HCT116 (cell line): ENCODE data around the gene SCCPDH. TPM values are rescaled to one million over a fixed set of nuclear protein-coding genes. Genes with fewer than 3 reads are reported as not detected.

ENCODE experiments used
- ATAC-seq: fragments of 200-7000 bp; cut with Tn5 transposase; 2 replicates; pipeline ENCODE4 v1.9.1; 2020; ENCODE audit warnings: mild to moderate bottlenecking, moderate library complexity
- BruUV-seq: library from RNA; stranded (reverse); fragments of 400-500 nt; replicated peaks from 2 replicates; lab custom pipeline; 2021; lab: Mats Ljungman, UMichigan
- CTCF ChIA-PET: fragments of 300-600 bp; sonication (Branson Sonifier 250); formaldehyde crosslinking; loops from one replicate; lab custom pipeline; 2021; ENCODE audit warnings: antibody characterized with exemption; lab: Charles Lee
- POLR2A ChIA-PET: fragments of 300-600, 350-600 bp; sonication (Branson Sonifier 250); formaldehyde crosslinking; loops from one replicate; lab custom pipeline; 2021; ENCODE audit warnings: antibody characterized with exemption; lab: Charles Lee
- RAD21 ChIA-PET, 2 experiments: fragments of 300-600 bp; sonication (Branson Sonifier 250); formaldehyde crosslinking; loops; one replicate each; lab custom pipeline; 2023; ENCODE audit warnings: low total read pairs in 2 of 2; ENCODE audit not compliant: uncharacterized antibody in 2 of 2, unreplicated experiment in 2 of 2, low non-redundant PET in 1 of 2; lab: Charles Lee
- DNase-seq: peaks from one replicate; pipeline ENCODE4 v3.0.0-alpha.2; 2010; ENCODE audit warnings: low read depth, low spot score
- H2AFZ ChIP-seq: fragments of 200-600 bp; shearing (Covaris generic), sonication (generic); 2 replicates; pipeline ENCODE4 v1.6.1; 2017; ENCODE audit warnings: low read depth, mixed run types, mixed read lengths, antibody characterized with exemption, low read length; ENCODE audit not compliant: poor library complexity, severe bottlenecking
- H3K27ac ChIP-seq: 2 replicates; pipeline ENCODE4 v1.5.1; 2012; ENCODE audit warnings: low read depth, low read length
- H3K27me3 ChIP-seq: fragments of 200-600 bp; sonication (generic); 2 replicates; pipeline ENCODE4 v1.6.1; 2016; ENCODE audit warnings: mixed run types, low read length, mixed read lengths; ENCODE audit not compliant: insufficient read depth
- H3K36me3 ChIP-seq, 2 experiments: fragments of 200-500 bp in 1 of 2; fragments of 200-600 bp in 1 of 2; sonication (Bioruptor generic) in 1 of 2; sonication (generic) in 1 of 2; 2 replicates each; pipeline versions ENCODE4 v1.5.1 to v1.6.1; 2014 to 2016; ENCODE audit warnings: low read length in 2 of 2, inconsistent platforms in 1 of 2, mixed read lengths in 1 of 2, mixed run types in 1 of 2; ENCODE audit not compliant: insufficient read depth in 2 of 2, control insufficient read depth in 1 of 2
- H3K4me1 ChIP-seq, 2 experiments: fragments of 200-600 bp in 1 of 2; sonication (generic) in 1 of 2; 2 replicates each; pipeline versions ENCODE4 v1.5.1 to v1.6.1; 2012 to 2017; ENCODE audit warnings: low read length in 2 of 2, inconsistent platforms in 1 of 2, mild to moderate bottlenecking in 1 of 2, mixed read lengths in 1 of 2, mixed run types in 1 of 2, moderate library complexity in 1 of 2; ENCODE audit not compliant: insufficient read depth in 2 of 2, control insufficient read depth in 1 of 2
- H3K4me2 ChIP-seq: fragments of 200-600 bp; sonication (generic); 2 replicates; pipeline ENCODE4 v1.6.1; 2017; ENCODE audit warnings: mixed run types, low read length, mixed read lengths
- H3K4me3 ChIP-seq, 2 experiments: fragments of 200-600 bp in 1 of 2; sonication (generic) in 1 of 2; replicated peaks in 1 of 2; 2 replicates each; pipeline ENCODE4 v1.5.1; 2011 to 2016; ENCODE audit warnings: low read length in 2 of 2, control low read depth in 1 of 2, low read depth in 1 of 2, mild to moderate bottlenecking in 1 of 2, mixed read lengths in 1 of 2, mixed run types in 1 of 2
- H3K79me2 ChIP-seq: fragments of 200-600 bp; sonication (generic); 2 replicates; pipeline ENCODE4 v1.6.1; 2017; ENCODE audit warnings: mild to moderate bottlenecking, mixed run types, low read length, moderate library complexity, mixed read lengths; ENCODE audit not compliant: insufficient read depth
- H3K9ac ChIP-seq: fragments of 200-600 bp; sonication (generic); 2 replicates; pipeline ENCODE4 v1.6.1; 2016; ENCODE audit warnings: low read length, mixed read lengths
- H3K9me2 ChIP-seq: fragments of 200-600 bp; sonication (generic), shearing (Covaris generic); 2 replicates; pipeline ENCODE4 v1.6.1; 2017; ENCODE audit warnings: mixed run types, mild to moderate bottlenecking, moderate library complexity; ENCODE audit not compliant: insufficient read depth
- H3K9me3 ChIP-seq, 2 experiments: fragments of 200-500 bp in 1 of 2; fragments of 200-600 bp in 1 of 2; sonication (Bioruptor generic) in 1 of 2; sonication (generic) in 1 of 2; 2 replicates each; pipeline ENCODE4 v1.6.1; 2014 to 2017; ENCODE audit warnings: low read length in 2 of 2, mixed read lengths in 2 of 2, inconsistent platforms in 1 of 2, low read depth in 1 of 2, mild to moderate bottlenecking in 1 of 2, mixed run types in 1 of 2, moderate library complexity in 1 of 2; ENCODE audit not compliant: control insufficient read depth in 1 of 2, insufficient read depth in 1 of 2
- H4K20me1 ChIP-seq: fragments of 200-600 bp; sonication (generic), shearing (Covaris generic); 2 replicates; pipeline ENCODE4 v1.6.1; 2017; ENCODE audit warnings: mixed run types, mild to moderate bottlenecking, moderate library complexity; ENCODE audit not compliant: insufficient read depth
- CBX3 ChIP-seq: IDR thresholded peaks from 2 replicates; pipeline ENCODE4 v1.6.1; 2012; ENCODE audit warnings: low read depth
- CTCF ChIP-seq, 3 experiments: fragments of 200-600 bp in 1 of 3; sonication (generic) in 1 of 3; IDR thresholded peaks in 2 of 3; conservative IDR thresholded peaks in 1 of 3; 2 replicates each; pipeline ENCODE4 v1.5.1; 2012 to 2017; ENCODE audit warnings: low read depth in 2 of 3, low read length in 2 of 3, antibody characterized with exemption in 1 of 3, borderline replicate concordance in 1 of 3, control low read depth in 1 of 3, mild to moderate bottlenecking in 1 of 3, mixed read lengths in 1 of 3, mixed run types in 1 of 3, moderate library complexity in 1 of 3; ENCODE audit not compliant: insufficient read depth in 1 of 3
- EGR1 ChIP-seq: IDR thresholded peaks from 2 replicates; pipeline ENCODE4 v1.6.1; 2012; ENCODE audit warnings: low read depth
- EZH2 ChIP-seq: fragments of 200-600 bp; sonication (generic); IDR thresholded peaks from 2 replicates; pipeline ENCODE4 v1.6.1; 2017; ENCODE audit warnings: antibody characterized with exemption, mixed run types
- JUND ChIP-seq: IDR thresholded peaks from 2 replicates; pipeline ENCODE4 v1.6.1; 2012
- POLR2A ChIP-seq: IDR thresholded peaks from 2 replicates; pipeline ENCODE4 v1.7.0; 2011; ENCODE audit warnings: borderline replicate concordance; ENCODE audit not compliant: insufficient read depth, insufficient read length; ENCODE audit errors: extremely low read depth
- POLR2AphosphoS5 ChIP-seq: IDR thresholded peaks from 2 replicates; pipeline ENCODE4 v1.6.1; 2011; ENCODE audit warnings: mild to moderate bottlenecking, low read depth, low read length, moderate library complexity
- SIN3A ChIP-seq: IDR thresholded peaks from 2 replicates; pipeline ENCODE4 v1.6.1; 2012; ENCODE audit warnings: low read depth
- SP1 ChIP-seq: IDR thresholded peaks from 2 replicates; pipeline ENCODE4 v1.6.1; 2012; ENCODE audit warnings: low read depth
- SRF ChIP-seq: IDR thresholded peaks from 2 replicates; pipeline ENCODE4 v1.6.1; 2012; ENCODE audit warnings: low read depth
- TCF7L2 ChIP-seq: IDR thresholded peaks from 2 replicates; pipeline ENCODE4 v1.7.0; 2011; ENCODE audit warnings: borderline replicate concordance, inconsistent platforms; ENCODE audit not compliant: insufficient read depth, insufficient read length; ENCODE audit errors: extremely low read depth
- YY1 ChIP-seq: IDR thresholded peaks from 2 replicates; pipeline ENCODE4 v1.6.1; 2011; ENCODE audit warnings: low read length, low read depth, moderate library complexity, mild to moderate bottlenecking; ENCODE audit not compliant: insufficient replicate concordance; ENCODE audit errors: extremely low read depth
- ZFX ChIP-seq: fragments of 450-650 bp; IDR thresholded peaks from 2 replicates; pipeline ENCODE4 v1.6.1; 2017
- intact Hi-C: fragments of 100-400 bp; cut with micrococcal nuclease; formaldehyde crosslinking; loops from 2 replicates; pipeline ENCODE4 v1.10.0; 2022
- total RNA-seq: library from RNA; stranded (reverse); gene quantifications from one replicate; pipeline ENCODE4 v1.2.1, GENCODE V29; 2021; ENCODE audit not compliant: unreplicated experiment
- TF ChIP-seq, protein P1 (sequence below): IDR thresholded peaks from 2 replicates; pipeline ENCODE4 v1.6.1; 2011; ENCODE audit warnings: mild to moderate bottlenecking, low read length, moderate library complexity; ENCODE audit not compliant: insufficient replicate concordance; ENCODE audit errors: extremely low read depth
- TF ChIP-seq, protein P2 (sequence below): IDR thresholded peaks from 2 replicates; pipeline ENCODE4 v1.6.1; 2012; ENCODE audit warnings: low read depth

Gene SCCPDH
- total RNA-seq, 1 experiment from 2014 or later = 0.30 TPM

DNA sequence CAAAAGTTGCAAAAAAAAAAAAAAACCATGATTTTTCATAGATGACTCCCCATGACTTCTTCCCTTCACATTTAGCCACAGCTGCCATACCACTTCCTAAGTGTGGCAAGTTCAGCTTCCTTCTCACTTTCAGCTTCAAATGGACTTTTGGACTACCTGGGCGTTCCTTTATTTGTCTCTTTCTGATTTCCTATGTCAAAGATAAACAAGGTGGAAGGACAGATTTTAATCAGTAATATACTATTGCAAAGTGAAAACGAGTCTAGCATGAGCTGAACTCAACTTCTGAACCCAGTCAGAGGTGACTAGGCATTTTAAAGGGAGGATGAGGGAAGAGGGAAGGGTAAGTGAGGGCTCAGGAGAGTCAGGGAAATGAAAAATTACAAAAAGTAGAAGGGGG lies 14.4 kb upstream of the SCCPDH start (continued):
- TF ChIP-seq CTCF (IDR thresholded peaks at IDR 0.05 in 2 of 3, conservative IDR thresholded peaks at IDR 0.05 in 1 of 3; ENCODE audit: borderline replicate concordance in 1 of 3, insufficient read depth in 1 of 3, low read depth in 2 of 3, low read length in 2 of 3) = no peak
- TF ChIP-seq YY1 = no peak
- TF ChIP-seq JUND = no peak
- TF ChIP-seq ZFX = no peak
- no peak for TF ChIP-seq SRF
- no peak for TF ChIP-seq EZH2
- TF ChIP-seq EGR1 = no peak
- no peak for TF ChIP-seq POLR2AphosphoS5

GRCh38 chr1:246711548-246712003 lies 12.6 kb upstream of the SCCPDH start:
- BruUV-seq = no TSS peak
- ChIA-PET RAD21 (no interaction called here), POLR2A (no interaction called here), CTCF (no interaction called here)
- H3K4me1 ChIP-seq = no peaks in the 10 kb centered on the region
- no peaks in the 10 kb centered on the region for H3K36me3 ChIP-seq
- H3K9ac ChIP-seq = no peak overlapping the region
- H3K27ac ChIP-seq = no peak overlapping the region
- H4K20me1 ChIP-seq = no peaks in the 10 kb centered on the region
- ATAC-seq (no peak), DNase-seq (no peak)
- no peaks in the 10 kb centered on the region for H3K9me3 ChIP-seq
- H2AFZ ChIP-seq = no peak overlapping the region
- no peaks in the 10 kb centered on the region for H3K79me2 ChIP-seq
- H3K4me3 ChIP-seq = no peak overlapping the region
- intact Hi-C loops = no loop called here
- H3K27me3 ChIP-seq = no peaks in the 10 kb centered on the region
- H3K4me2 ChIP-seq = no peak overlapping the region
- H3K9me2 ChIP-seq = no peaks in the 10 kb centered on the region
- TF ChIP-seq TCF7L2 = no peak
- TF ChIP-seq CTCF (IDR thresholded peaks at IDR 0.05 in 2 of 3, conservative IDR thresholded peaks at IDR 0.05 in 1 of 3; ENCODE audit: borderline replicate concordance in 1 of 3, insufficient read depth in 1 of 3, low read depth in 2 of 3, low read length in 2 of 3) = no peak
- no peak for TF ChIP-seq YY1
- no peak for TF ChIP-seq SP1
- TF ChIP-seq, protein P1, sequence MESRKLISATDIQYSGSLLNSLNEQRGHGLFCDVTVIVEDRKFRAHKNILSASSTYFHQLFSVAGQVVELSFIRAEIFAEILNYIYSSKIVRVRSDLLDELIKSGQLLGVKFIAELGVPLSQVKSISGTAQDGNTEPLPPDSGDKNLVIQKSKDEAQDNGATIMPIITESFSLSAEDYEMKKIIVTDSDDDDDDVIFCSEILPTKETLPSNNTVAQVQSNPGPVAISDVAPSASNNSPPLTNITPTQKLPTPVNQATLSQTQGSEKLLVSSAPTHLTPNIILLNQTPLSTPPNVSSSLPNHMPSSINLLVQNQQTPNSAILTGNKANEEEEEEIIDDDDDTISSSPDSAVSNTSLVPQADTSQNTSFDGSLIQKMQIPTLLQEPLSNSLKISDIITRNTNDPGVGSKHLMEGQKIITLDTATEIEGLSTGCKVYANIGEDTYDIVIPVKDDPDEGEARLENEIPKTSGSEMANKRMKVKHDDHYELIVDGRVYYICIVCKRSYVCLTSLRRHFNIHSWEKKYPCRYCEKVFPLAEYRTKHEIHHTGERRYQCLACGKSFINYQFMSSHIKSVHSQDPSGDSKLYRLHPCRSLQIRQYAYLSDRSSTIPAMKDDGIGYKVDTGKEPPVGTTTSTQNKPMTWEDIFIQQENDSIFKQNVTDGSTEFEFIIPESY = no peak
- TF ChIP-seq, protein P2, sequence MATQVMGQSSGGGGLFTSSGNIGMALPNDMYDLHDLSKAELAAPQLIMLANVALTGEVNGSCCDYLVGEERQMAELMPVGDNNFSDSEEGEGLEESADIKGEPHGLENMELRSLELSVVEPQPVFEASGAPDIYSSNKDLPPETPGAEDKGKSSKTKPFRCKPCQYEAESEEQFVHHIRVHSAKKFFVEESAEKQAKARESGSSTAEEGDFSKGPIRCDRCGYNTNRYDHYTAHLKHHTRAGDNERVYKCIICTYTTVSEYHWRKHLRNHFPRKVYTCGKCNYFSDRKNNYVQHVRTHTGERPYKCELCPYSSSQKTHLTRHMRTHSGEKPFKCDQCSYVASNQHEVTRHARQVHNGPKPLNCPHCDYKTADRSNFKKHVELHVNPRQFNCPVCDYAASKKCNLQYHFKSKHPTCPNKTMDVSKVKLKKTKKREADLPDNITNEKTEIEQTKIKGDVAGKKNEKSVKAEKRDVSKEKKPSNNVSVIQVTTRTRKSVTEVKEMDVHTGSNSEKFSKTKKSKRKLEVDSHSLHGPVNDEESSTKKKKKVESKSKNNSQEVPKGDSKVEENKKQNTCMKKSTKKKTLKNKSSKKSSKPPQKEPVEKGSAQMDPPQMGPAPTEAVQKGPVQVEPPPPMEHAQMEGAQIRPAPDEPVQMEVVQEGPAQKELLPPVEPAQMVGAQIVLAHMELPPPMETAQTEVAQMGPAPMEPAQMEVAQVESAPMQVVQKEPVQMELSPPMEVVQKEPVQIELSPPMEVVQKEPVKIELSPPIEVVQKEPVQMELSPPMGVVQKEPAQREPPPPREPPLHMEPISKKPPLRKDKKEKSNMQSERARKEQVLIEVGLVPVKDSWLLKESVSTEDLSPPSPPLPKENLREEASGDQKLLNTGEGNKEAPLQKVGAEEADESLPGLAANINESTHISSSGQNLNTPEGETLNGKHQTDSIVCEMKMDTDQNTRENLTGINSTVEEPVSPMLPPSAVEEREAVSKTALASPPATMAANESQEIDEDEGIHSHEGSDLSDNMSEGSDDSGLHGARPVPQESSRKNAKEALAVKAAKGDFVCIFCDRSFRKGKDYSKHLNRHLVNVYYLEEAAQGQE = no peak
- TF ChIP-seq CBX3 = no peak
- no peak for TF ChIP-seq JUND
- no peak for TF ChIP-seq EZH2
- TF ChIP-seq SIN3A = no peak
- TF ChIP-seq POLR2A = no peak
